ENCODE measurements around the gene AGXT. TPM values are rescaled to one million over a fixed set of nuclear protein-coding genes. Genes with fewer than 3 reads are reported as not detected.

Gene AGXT
- total and polyA plus RNA-seq, 4 donors, result 254 to 1,572 (median 1,428) TPM

GRCh38 chr2:240875228-240876034, 6.8 kb downstream of the AGXT start:
- peaks cover 2 to 25% (median 7%) of the 10 kb centered on the region in 4 donors for H3K36me3 ChIP-seq (ENCODE audit: control insufficient read depth in 4 of 4, insufficient read depth in 3 of 4, low read depth in 1 of 4, low read length in 3 of 4)
- peak overlapping the region in 1 of 2 donors; percentile 59 for H3K27ac ChIP-seq (ENCODE audit: low read depth in 1 of 2, low read length in 2 of 2)
- H3K9me3 ChIP-seq (ENCODE audit: control insufficient read depth in 4 of 4, low read length in 3 of 4), result no peaks in the 10 kb centered on the region
- H3K27me3 ChIP-seq (ENCODE audit: control insufficient read depth in 4 of 4, insufficient read depth in 4 of 4, low read length in 3 of 4), result no peaks in the 10 kb centered on the region
- DNase-seq (ENCODE audit: low spot score), result no peak
- H3K4me1 ChIP-seq (ENCODE audit: control insufficient read depth in 4 of 4, insufficient read depth in 4 of 4, low read length in 3 of 4), result peaks cover 22 to 93% (median 77%) of the 10 kb centered on the region in 4 donors
- H3K4me3 ChIP-seq (ENCODE audit: low read depth in 1 of 3, low read length in 3 of 3), result no peak overlapping the region
- no peak overlapping the region for H3K9ac ChIP-seq (ENCODE audit: low read depth in 1 of 2, low read length in 2 of 2)
- 61% methylated on average over 22 of the region's 22 CpGs for WGBS
- TF ChIP-seq MAX (IDR thresholded peaks at IDR 0.05), result peak; percentile 17
- TF ChIP-seq CTCF (IDR thresholded peaks at IDR 0.05; ENCODE audit: low read depth, low read length, missing input control), result peak; percentile 1
- peak; percentile 35 to 42 for TF ChIP-seq HNF4A (conservative IDR thresholded peaks at IDR 0.05)
- TF ChIP-seq FOXA2 (IDR thresholded peaks at IDR 0.05), result no peak

- peak overlapping the region in 1 of 2 donors; percentile 59 for H3K27ac ChIP-seq (ENCODE audit: low read depth in 1 of 2, low read length in 2 of 2)
- peaks cover 2 to 25% (median 6%) of the 10 kb centered on the region in 4 donors for H3K36me3 ChIP-seq (ENCODE audit: control insufficient read depth in 4 of 4, insufficient read depth in 3 of 4, low read depth in 1 of 4, low read length in 3 of 4)
- no peaks in the 10 kb centered on the region for H3K9me3 ChIP-seq (ENCODE audit: control insufficient read depth in 4 of 4, low read length in 3 of 4)
- H3K4me3 ChIP-seq (ENCODE audit: low read depth in 1 of 3, low read length in 3 of 3), result no peak overlapping the region
- WGBS, result 31% methylated on average over 7 of the region's 7 CpGs
- no peak overlapping the region for H3K9ac ChIP-seq (ENCODE audit: low read depth in 1 of 2, low read length in 2 of 2)
- DNase-seq (ENCODE audit: low spot score), result no peak
- TF ChIP-seq YY1 (IDR thresholded peaks at IDR 0.05) (no peak), FOXA2 (IDR thresholded peaks at IDR 0.05) (no peak), EGR1 (IDR thresholded peaks at IDR 0.05; ENCODE audit: low read depth in 2 of 2) (no peak), FOXA1 (IDR thresholded peaks at IDR 0.05) (no peak)
- H3K4me1 ChIP-seq (ENCODE audit: control insufficient read depth in 4 of 4, insufficient read depth in 4 of 4, low read length in 3 of 4), result peaks cover 22 to 86% (median 72%) of the 10 kb centered on the region in 4 donors
- no peaks in the 10 kb centered on the region for H3K27me3 ChIP-seq (ENCODE audit: control insufficient read depth in 4 of 4, insufficient read depth in 4 of 4, low read length in 3 of 4)
Observed at GRCh38 chr2:240876035-240876474, 7.4 kb downstream of the AGXT start.

GRCh38 chr2:240876475-240877251, 8.0 kb downstream of the AGXT start:
- Histone ChIP-seq H3K4me3 (ENCODE audit: low read depth in 1 of 3, low read length in 3 of 3) (no peak overlapping the region), H3K9ac (ENCODE audit: low read depth in 1 of 2, low read length in 2 of 2) (no peak overlapping the region), H3K9me3 (ENCODE audit: control insufficient read depth in 4 of 4, low read length in 3 of 4) (no peaks in the 10 kb centered on the region), H3K4me1 (ENCODE audit: control insufficient read depth in 4 of 4, insufficient read depth in 4 of 4, low read length in 3 of 4) (peaks cover 24 to 80% (median 66%) of the 10 kb centered on the region in 4 donors), H3K36me3 (ENCODE audit: control insufficient read depth in 4 of 4, insufficient read depth in 3 of 4, low read depth in 1 of 4, low read length in 3 of 4) (peaks cover 2 to 22% (median 4%) of the 10 kb centered on the region in 4 donors), H3K27me3 (ENCODE audit: control insufficient read depth in 4 of 4, insufficient read depth in 4 of 4, low read length in 3 of 4) (no peaks in the 10 kb centered on the region), H3K27ac (ENCODE audit: low read depth in 1 of 2, low read length in 2 of 2) (peak overlapping the region; percentile 21 to 59)
- WGBS, result 34% methylated on average over 18 of the region's 18 CpGs
- peak; percentile 66 for DNase-seq (ENCODE audit: low spot score)
- TF ChIP-seq MAX (IDR thresholded peaks at IDR 0.05) (peak; percentile 88), NR2F2 (IDR thresholded peaks at IDR 0.05) (peak; percentile 39), RAD21 (IDR thresholded peaks at IDR 0.05) (peak; percentile 49 to 64), HNF4G (IDR thresholded peaks at IDR 0.05) (peak; percentile 90), EGR1 (IDR thresholded peaks at IDR 0.05; ENCODE audit: low read depth in 2 of 2) (peak; percentile 28 to 39), CTCF (IDR thresholded peaks at IDR 0.05; ENCODE audit: low read depth, low read length, missing input control) (no peak), HNF4A (conservative IDR thresholded peaks at IDR 0.05) (peak; percentile 89 to 92), ATF3 (IDR thresholded peaks at IDR 0.05) (no peak), SP1 (IDR thresholded peaks at IDR 0.05) (peak; percentile 91), YY1 (IDR thresholded peaks at IDR 0.05) (peak; percentile 61), ZBTB33 (IDR thresholded peaks at IDR 0.05) (peak; percentile 57), FOXA1 (IDR thresholded peaks at IDR 0.05) (peak; percentile 57), GABPA (IDR thresholded peaks at IDR 0.05 in 1 of 2, conservative IDR thresholded peaks at IDR 0.05 in 1 of 2) (peak in 1 of 2 donors; percentile 85)
